ENCODE measurements around the gene ACVRL1. TPM values are rescaled to one million over a fixed set of nuclear protein-coding genes. Genes with fewer than 3 reads are reported as not detected.

ACVRL1 gene
- total and polyA plus RNA-seq, 2 experiments from 2014 or later, result 1.4 to 4.6 TPM

DNA sequence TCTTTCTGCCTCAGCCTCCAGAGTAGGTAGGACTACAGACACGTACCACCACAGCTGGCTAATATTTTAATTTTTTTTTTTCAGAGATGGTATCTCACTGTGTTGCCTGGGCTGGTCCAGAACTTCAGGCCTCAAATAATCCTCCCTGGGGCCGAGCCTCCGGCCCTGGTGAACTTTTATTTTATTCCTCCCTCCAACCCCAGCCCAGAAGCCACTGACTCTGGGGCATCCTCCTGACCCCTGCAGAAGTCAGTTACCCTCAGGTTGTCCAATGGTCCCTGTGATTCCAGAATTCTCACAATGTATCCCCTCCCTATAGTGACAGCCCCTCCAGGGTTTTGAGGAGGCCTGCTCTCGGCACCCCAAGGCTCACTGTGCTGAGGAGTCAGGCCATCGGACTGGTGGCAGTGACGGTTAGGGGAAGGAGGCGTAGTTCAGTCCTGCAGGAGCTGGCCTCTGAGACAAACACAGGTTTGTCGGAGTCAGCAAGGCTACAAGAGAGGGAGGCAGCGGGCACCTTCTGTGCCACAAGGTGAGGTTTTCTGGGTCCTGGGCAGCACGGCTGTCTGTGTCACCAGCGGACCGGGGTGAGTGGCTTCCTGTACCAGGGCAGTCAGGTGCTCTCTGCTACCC lies 39.4 kb upstream of the ACVRL1 start:
- H3K4me1 ChIP-seq (ENCODE audit: insufficient read depth), result peaks cover 45% of the 10 kb centered on the region
- DNase-seq (ENCODE audit: low spot score), result no peak
- WGBS (ENCODE audit: low lambda C conversion rate, missing lambda C conversion rate), result 94% methylated on average over 12 of the region's 12 CpGs
- no peaks in the 10 kb centered on the region for H3K9me3 ChIP-seq (ENCODE audit: low read depth)
- H2AFZ ChIP-seq, result no peak overlapping the region
- H3K27ac ChIP-seq, result no peak overlapping the region
- peaks cover 8% of the 10 kb centered on the region for H3K27me3 ChIP-seq
- H3K36me3 ChIP-seq (replicated peaks; ENCODE audit: insufficient read depth, low read depth), result no peaks in the 10 kb centered on the region
- TF ChIP-seq EZH2phosphoT487 (IDR thresholded peaks at IDR 0.05; ENCODE audit: low read depth, severe bottlenecking, unreplicated experiment) (no peak), EZH2 (IDR thresholded peaks at IDR 0.05; ENCODE audit: borderline replicate concordance) (no peak)
- TF ChIP-seq, protein P1, sequence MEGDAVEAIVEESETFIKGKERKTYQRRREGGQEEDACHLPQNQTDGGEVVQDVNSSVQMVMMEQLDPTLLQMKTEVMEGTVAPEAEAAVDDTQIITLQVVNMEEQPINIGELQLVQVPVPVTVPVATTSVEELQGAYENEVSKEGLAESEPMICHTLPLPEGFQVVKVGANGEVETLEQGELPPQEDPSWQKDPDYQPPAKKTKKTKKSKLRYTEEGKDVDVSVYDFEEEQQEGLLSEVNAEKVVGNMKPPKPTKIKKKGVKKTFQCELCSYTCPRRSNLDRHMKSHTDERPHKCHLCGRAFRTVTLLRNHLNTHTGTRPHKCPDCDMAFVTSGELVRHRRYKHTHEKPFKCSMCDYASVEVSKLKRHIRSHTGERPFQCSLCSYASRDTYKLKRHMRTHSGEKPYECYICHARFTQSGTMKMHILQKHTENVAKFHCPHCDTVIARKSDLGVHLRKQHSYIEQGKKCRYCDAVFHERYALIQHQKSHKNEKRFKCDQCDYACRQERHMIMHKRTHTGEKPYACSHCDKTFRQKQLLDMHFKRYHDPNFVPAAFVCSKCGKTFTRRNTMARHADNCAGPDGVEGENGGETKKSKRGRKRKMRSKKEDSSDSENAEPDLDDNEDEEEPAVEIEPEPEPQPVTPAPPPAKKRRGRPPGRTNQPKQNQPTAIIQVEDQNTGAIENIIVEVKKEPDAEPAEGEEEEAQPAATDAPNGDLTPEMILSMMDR (IDR thresholded peaks at IDR 0.05; ENCODE audit: poor library complexity), result no peak
- no peaks in the 10 kb centered on the region for H3K9me2 ChIP-seq (replicated peaks; ENCODE audit: insufficient read depth)
- H3K4me2 ChIP-seq, result no peak overlapping the region
- no peaks in the 10 kb centered on the region for H3K79me2 ChIP-seq
- no peak overlapping the region for H3K4me3 ChIP-seq
- H4K20me1 ChIP-seq (ENCODE audit: insufficient read depth, poor library complexity, severe bottlenecking), result no peaks in the 10 kb centered on the region

DNA sequence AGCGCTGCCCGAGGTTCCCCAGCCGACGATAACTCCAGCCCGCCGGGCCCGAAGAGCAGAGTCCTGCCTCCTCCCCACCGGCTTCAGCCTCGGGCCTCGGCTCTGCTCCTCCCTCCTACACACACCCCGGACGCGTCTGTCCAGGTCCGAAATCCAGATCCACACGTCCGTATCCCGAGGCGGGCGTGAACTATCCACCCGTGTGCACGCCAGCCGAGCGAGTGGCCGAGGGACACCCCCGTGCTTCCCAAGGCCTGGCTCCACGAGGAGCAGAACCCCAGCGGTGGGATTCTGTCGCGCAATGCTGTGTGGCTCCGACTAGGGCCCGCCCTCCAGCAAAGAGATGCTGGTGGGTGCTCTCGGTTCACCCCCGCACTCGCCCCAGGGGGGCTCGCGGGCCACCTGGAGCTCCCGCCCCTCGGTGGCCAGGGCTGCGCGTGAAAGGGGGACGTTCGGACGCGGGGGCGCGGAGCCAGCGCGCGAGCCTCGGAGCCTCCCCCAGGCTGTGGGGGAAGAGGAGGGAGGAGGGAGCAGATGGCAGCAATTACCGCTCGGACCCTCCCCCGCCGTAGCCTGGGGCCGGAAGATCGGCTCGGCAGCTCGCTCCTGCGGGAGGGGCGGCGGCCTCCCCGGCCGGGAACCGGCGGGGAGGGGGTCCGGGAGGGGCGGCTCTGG lies 38.3 kb upstream of the ACVRL1 start:
- Histone ChIP-seq H3K36me3 (replicated peaks; ENCODE audit: insufficient read depth, low read depth) (no peaks in the 10 kb centered on the region), H3K27me3 (peaks cover 8% of the 10 kb centered on the region), H3K9me3 (ENCODE audit: low read depth) (no peaks in the 10 kb centered on the region), H3K27ac (peak overlapping the region; percentile 16), H4K20me1 (ENCODE audit: insufficient read depth, poor library complexity, severe bottlenecking) (no peaks in the 10 kb centered on the region), H3K4me2 (peak overlapping the region; percentile 98), H3K79me2 (no peaks in the 10 kb centered on the region), H3K4me1 (ENCODE audit: insufficient read depth) (peaks cover 37% of the 10 kb centered on the region), H3K4me3 (peak overlapping the region; percentile 45), H2AFZ (peak overlapping the region; percentile 97), H3K9me2 (replicated peaks; ENCODE audit: insufficient read depth) (no peaks in the 10 kb centered on the region)
- DNase-seq (ENCODE audit: low spot score), result no peak
- TF ChIP-seq EZH2phosphoT487 (IDR thresholded peaks at IDR 0.05; ENCODE audit: low read depth, severe bottlenecking, unreplicated experiment) (no peak), EZH2 (IDR thresholded peaks at IDR 0.05; ENCODE audit: borderline replicate concordance) (peak; percentile 28)
- TF ChIP-seq, protein P1 (IDR thresholded peaks at IDR 0.05; ENCODE audit: poor library complexity), result no peak
- WGBS (ENCODE audit: low lambda C conversion rate, missing lambda C conversion rate), result 5% methylated on average over 33 of the region's 67 CpGs

DNA sequence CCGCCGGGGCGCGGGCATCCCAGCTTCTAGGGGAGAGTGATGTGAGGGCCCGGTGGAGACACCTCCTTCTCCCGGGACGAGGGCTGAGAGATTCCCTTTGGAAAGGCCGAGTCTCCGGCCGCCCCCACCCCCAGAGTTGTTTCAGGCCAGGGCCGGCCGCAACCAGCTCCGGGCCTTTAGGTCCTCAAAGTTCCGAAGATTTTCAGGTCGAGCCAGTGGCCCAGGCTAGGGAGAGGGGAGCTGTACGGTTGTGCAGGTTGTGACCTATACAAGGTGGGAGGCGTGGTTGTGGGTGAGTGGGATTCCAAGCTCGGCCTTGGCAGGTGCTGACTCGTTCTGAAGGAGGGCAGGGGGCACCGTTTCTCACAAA lies 37.8 kb upstream of the ACVRL1 start:
- no peaks in the 10 kb centered on the region for H3K9me2 ChIP-seq (replicated peaks; ENCODE audit: insufficient read depth)
- H3K27me3 ChIP-seq, result peaks cover 8% of the 10 kb centered on the region
- H3K4me2 ChIP-seq, result peak overlapping the region; percentile 98
- H3K36me3 ChIP-seq (replicated peaks; ENCODE audit: insufficient read depth, low read depth), result no peaks in the 10 kb centered on the region
- peaks cover 34% of the 10 kb centered on the region for H3K4me1 ChIP-seq (ENCODE audit: insufficient read depth)
- 32% methylated on average over 15 of the region's 20 CpGs for WGBS (ENCODE audit: low lambda C conversion rate, missing lambda C conversion rate)
- no peaks in the 10 kb centered on the region for H4K20me1 ChIP-seq (ENCODE audit: insufficient read depth, poor library complexity, severe bottlenecking)
- peak overlapping the region; percentile 45 for H3K4me3 ChIP-seq
- H3K9me3 ChIP-seq (ENCODE audit: low read depth), result no peaks in the 10 kb centered on the region
- H3K79me2 ChIP-seq, result no peaks in the 10 kb centered on the region
- TF ChIP-seq, protein P1 (IDR thresholded peaks at IDR 0.05; ENCODE audit: poor library complexity), result no peak
- TF ChIP-seq EZH2 (IDR thresholded peaks at IDR 0.05; ENCODE audit: borderline replicate concordance) (no peak), EZH2phosphoT487 (IDR thresholded peaks at IDR 0.05; ENCODE audit: low read depth, severe bottlenecking, unreplicated experiment) (no peak)
- H3K27ac ChIP-seq, result no peak overlapping the region
- H2AFZ ChIP-seq, result peak overlapping the region; percentile 97
- no peak for DNase-seq (ENCODE audit: low spot score)
